HCT116 (cell line): ENCODE results near the gene RBM20. TPM values are rescaled to one million over a fixed set of nuclear protein-coding genes. Genes with fewer than 3 reads are reported as not detected.

ENCODE experiments used
- ATAC-seq: fragments of 200-7000 bp; cut with Tn5 transposase; 2 replicates; pipeline ENCODE4 v1.9.1; 2020; ENCODE audit warnings: mild to moderate bottlenecking, moderate library complexity
- BruUV-seq: library from RNA; stranded (reverse); fragments of 400-500 nt; replicated peaks from 2 replicates; lab custom pipeline; 2021; lab: Mats Ljungman, UMichigan
- CTCF ChIA-PET: fragments of 300-600 bp; sonication (Branson Sonifier 250); formaldehyde crosslinking; loops from one replicate; lab custom pipeline; 2021; ENCODE audit warnings: antibody characterized with exemption; lab: Charles Lee
- POLR2A ChIA-PET: fragments of 300-600, 350-600 bp; sonication (Branson Sonifier 250); formaldehyde crosslinking; loops from one replicate; lab custom pipeline; 2021; ENCODE audit warnings: antibody characterized with exemption; lab: Charles Lee
- RAD21 ChIA-PET, 2 experiments: fragments of 300-600 bp; sonication (Branson Sonifier 250); formaldehyde crosslinking; loops; one replicate each; lab custom pipeline; 2023; ENCODE audit warnings: low total read pairs in 2 of 2; ENCODE audit not compliant: uncharacterized antibody in 2 of 2, unreplicated experiment in 2 of 2, low non-redundant PET in 1 of 2; lab: Charles Lee
- DNase-seq: peaks from one replicate; pipeline ENCODE4 v3.0.0-alpha.2; 2010; ENCODE audit warnings: low read depth, low spot score
- H2AFZ ChIP-seq: fragments of 200-600 bp; shearing (Covaris generic), sonication (generic); 2 replicates; pipeline ENCODE4 v1.6.1; 2017; ENCODE audit warnings: low read depth, mixed run types, mixed read lengths, antibody characterized with exemption, low read length; ENCODE audit not compliant: poor library complexity, severe bottlenecking
- H3K27ac ChIP-seq: 2 replicates; pipeline ENCODE4 v1.5.1; 2012; ENCODE audit warnings: low read depth, low read length
- H3K27me3 ChIP-seq: fragments of 200-600 bp; sonication (generic); 2 replicates; pipeline ENCODE4 v1.6.1; 2016; ENCODE audit warnings: mixed run types, low read length, mixed read lengths; ENCODE audit not compliant: insufficient read depth
- H3K36me3 ChIP-seq, 2 experiments: fragments of 200-500 bp in 1 of 2; fragments of 200-600 bp in 1 of 2; sonication (Bioruptor generic) in 1 of 2; sonication (generic) in 1 of 2; 2 replicates each; pipeline versions ENCODE4 v1.5.1 to v1.6.1; 2014 to 2016; ENCODE audit warnings: low read length in 2 of 2, inconsistent platforms in 1 of 2, mixed read lengths in 1 of 2, mixed run types in 1 of 2; ENCODE audit not compliant: insufficient read depth in 2 of 2, control insufficient read depth in 1 of 2
- H3K4me1 ChIP-seq, 2 experiments: fragments of 200-600 bp in 1 of 2; sonication (generic) in 1 of 2; 2 replicates each; pipeline versions ENCODE4 v1.5.1 to v1.6.1; 2012 to 2017; ENCODE audit warnings: low read length in 2 of 2, inconsistent platforms in 1 of 2, mild to moderate bottlenecking in 1 of 2, mixed read lengths in 1 of 2, mixed run types in 1 of 2, moderate library complexity in 1 of 2; ENCODE audit not compliant: insufficient read depth in 2 of 2, control insufficient read depth in 1 of 2
- H3K4me2 ChIP-seq: fragments of 200-600 bp; sonication (generic); 2 replicates; pipeline ENCODE4 v1.6.1; 2017; ENCODE audit warnings: mixed run types, low read length, mixed read lengths
- H3K4me3 ChIP-seq, 2 experiments: fragments of 200-600 bp in 1 of 2; sonication (generic) in 1 of 2; replicated peaks in 1 of 2; 2 replicates each; pipeline ENCODE4 v1.5.1; 2011 to 2016; ENCODE audit warnings: low read length in 2 of 2, control low read depth in 1 of 2, low read depth in 1 of 2, mild to moderate bottlenecking in 1 of 2, mixed read lengths in 1 of 2, mixed run types in 1 of 2
- H3K79me2 ChIP-seq: fragments of 200-600 bp; sonication (generic); 2 replicates; pipeline ENCODE4 v1.6.1; 2017; ENCODE audit warnings: mild to moderate bottlenecking, mixed run types, low read length, moderate library complexity, mixed read lengths; ENCODE audit not compliant: insufficient read depth
- H3K9ac ChIP-seq: fragments of 200-600 bp; sonication (generic); 2 replicates; pipeline ENCODE4 v1.6.1; 2016; ENCODE audit warnings: low read length, mixed read lengths
- H3K9me2 ChIP-seq: fragments of 200-600 bp; sonication (generic), shearing (Covaris generic); 2 replicates; pipeline ENCODE4 v1.6.1; 2017; ENCODE audit warnings: mixed run types, mild to moderate bottlenecking, moderate library complexity; ENCODE audit not compliant: insufficient read depth
- H3K9me3 ChIP-seq, 2 experiments: fragments of 200-500 bp in 1 of 2; fragments of 200-600 bp in 1 of 2; sonication (Bioruptor generic) in 1 of 2; sonication (generic) in 1 of 2; 2 replicates each; pipeline ENCODE4 v1.6.1; 2014 to 2017; ENCODE audit warnings: low read length in 2 of 2, mixed read lengths in 2 of 2, inconsistent platforms in 1 of 2, low read depth in 1 of 2, mild to moderate bottlenecking in 1 of 2, mixed run types in 1 of 2, moderate library complexity in 1 of 2; ENCODE audit not compliant: control insufficient read depth in 1 of 2, insufficient read depth in 1 of 2
- H4K20me1 ChIP-seq: fragments of 200-600 bp; sonication (generic), shearing (Covaris generic); 2 replicates; pipeline ENCODE4 v1.6.1; 2017; ENCODE audit warnings: mixed run types, mild to moderate bottlenecking, moderate library complexity; ENCODE audit not compliant: insufficient read depth
- CEBPB ChIP-seq: IDR thresholded peaks from 2 replicates; pipeline ENCODE4 v1.6.1; 2012; ENCODE audit warnings: low read depth
- ELF1 ChIP-seq: IDR thresholded peaks from 2 replicates; pipeline ENCODE4 v1.6.1; 2012; ENCODE audit warnings: low read depth, borderline replicate concordance
- EZH2phosphoT487 ChIP-seq: fragments of 200-600 bp; IDR thresholded peaks from 2 replicates; pipeline ENCODE4 v1.6.1; 2018; ENCODE audit warnings: antibody characterized with exemption, borderline replicate concordance
- FOSL1 ChIP-seq: IDR thresholded peaks from 2 replicates; pipeline ENCODE4 v1.6.1; 2012; ENCODE audit warnings: low read depth
- RAD21 ChIP-seq: IDR thresholded peaks from 2 replicates; pipeline ENCODE4 v1.6.1; 2012; ENCODE audit warnings: low read depth, mild to moderate bottlenecking
- SIN3A ChIP-seq: IDR thresholded peaks from 2 replicates; pipeline ENCODE4 v1.6.1; 2012; ENCODE audit warnings: low read depth
- SP1 ChIP-seq: IDR thresholded peaks from 2 replicates; pipeline ENCODE4 v1.6.1; 2012; ENCODE audit warnings: low read depth
- SRF ChIP-seq: IDR thresholded peaks from 2 replicates; pipeline ENCODE4 v1.6.1; 2012; ENCODE audit warnings: low read depth
- TCF7L2 ChIP-seq: IDR thresholded peaks from 2 replicates; pipeline ENCODE4 v1.7.0; 2011; ENCODE audit warnings: borderline replicate concordance, inconsistent platforms; ENCODE audit not compliant: insufficient read depth, insufficient read length; ENCODE audit errors: extremely low read depth
- ZNF274 ChIP-seq: fragments of 200-500 bp; sonication (Bioruptor generic); IDR thresholded peaks from 2 replicates; pipeline ENCODE4 v1.6.1; 2014; ENCODE audit warnings: mild to moderate bottlenecking, low read depth, low read length, inconsistent platforms
- intact Hi-C: fragments of 100-400 bp; cut with micrococcal nuclease; formaldehyde crosslinking; loops from 2 replicates; pipeline ENCODE4 v1.10.0; 2022
- total RNA-seq: library from RNA; stranded (reverse); gene quantifications from one replicate; pipeline ENCODE4 v1.2.1, GENCODE V29; 2021; ENCODE audit not compliant: unreplicated experiment
- TF ChIP-seq, protein P1 (sequence below), 3 experiments: fragments of 200-600 bp in 1 of 3; sonication (generic) in 1 of 3; IDR thresholded peaks in 2 of 3; conservative IDR thresholded peaks in 1 of 3; 2 replicates each; pipeline ENCODE4 v1.5.1; 2012 to 2017; ENCODE audit warnings: low read depth in 2 of 3, low read length in 2 of 3, antibody characterized with exemption in 1 of 3, borderline replicate concordance in 1 of 3, control low read depth in 1 of 3, mild to moderate bottlenecking in 1 of 3, mixed read lengths in 1 of 3, mixed run types in 1 of 3, moderate library complexity in 1 of 3; ENCODE audit not compliant: insufficient read depth in 1 of 3
- TF ChIP-seq, protein P2 (sequence below): IDR thresholded peaks from 2 replicates; pipeline ENCODE4 v1.6.1; 2012
- TF ChIP-seq, protein P3 (sequence below): IDR thresholded peaks from 2 replicates; pipeline ENCODE4 v1.6.1; 2012; ENCODE audit warnings: low read depth

The RBM20 gene
- total RNA-seq, 1 experiment from 2014 or later: 2.0 TPM

DNA sequence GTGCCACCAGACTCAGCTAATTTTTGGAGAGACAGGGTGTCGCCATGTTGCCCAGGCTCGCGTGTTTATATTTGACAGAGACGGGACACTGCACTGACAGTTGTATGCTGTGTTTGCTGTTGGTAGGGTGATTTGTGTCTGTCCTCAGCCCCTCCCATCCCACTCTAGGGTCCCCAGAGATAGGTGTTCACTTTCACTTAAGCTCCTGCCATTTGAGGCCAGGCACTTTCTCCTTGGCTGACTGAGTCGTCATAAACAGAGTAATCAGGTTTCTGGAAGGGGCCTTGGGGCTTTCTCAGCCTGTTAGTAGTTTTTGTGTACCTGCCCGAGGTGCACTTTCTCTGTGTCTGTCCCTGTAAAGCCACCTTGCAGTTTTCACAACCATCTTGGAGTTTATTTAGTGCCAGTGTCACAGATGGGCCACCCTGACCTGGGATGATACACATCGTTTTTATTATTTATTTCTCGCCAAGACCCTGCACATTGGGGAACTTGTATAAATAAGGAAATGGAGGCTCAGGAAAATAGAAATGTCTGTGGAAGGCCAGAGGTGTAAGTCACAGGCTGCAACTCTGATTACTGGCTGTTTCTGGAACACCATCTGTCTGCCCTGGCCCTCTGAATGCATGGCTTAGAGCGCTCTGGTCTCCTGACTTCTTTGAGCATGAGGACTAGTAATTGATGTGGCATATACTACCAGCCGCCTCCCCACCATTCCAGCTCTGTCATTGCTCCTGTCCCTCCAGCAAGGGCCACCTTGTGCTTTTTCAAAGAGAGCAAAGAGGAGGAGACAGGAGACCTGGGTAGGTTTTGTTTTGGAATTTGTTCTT lies 145.7 kb downstream of the RBM20 start:
- POLR2A ChIA-PET: no interaction called here
- Histone ChIP-seq H3K27ac (no peak overlapping the region), H3K36me3 (no peaks in the 10 kb centered on the region), H3K9ac (no peak overlapping the region), H3K4me2 (no peak overlapping the region), H2AFZ (no peak overlapping the region), H3K9me2 (no peaks in the 10 kb centered on the region), H3K4me3 (no peak overlapping the region)
- no peak for DNase-seq
- intact Hi-C loops: no loop called here
- RAD21 ChIA-PET: no interaction called here
- TF ChIP-seq ELF1: no peak
- no peak for TF ChIP-seq SIN3A
- no peak for TF ChIP-seq TCF7L2
- no peak for TF ChIP-seq FOSL1
- TF ChIP-seq ZNF274: no peak
- TF ChIP-seq EZH2phosphoT487: no peak
- TF ChIP-seq, protein P1, sequence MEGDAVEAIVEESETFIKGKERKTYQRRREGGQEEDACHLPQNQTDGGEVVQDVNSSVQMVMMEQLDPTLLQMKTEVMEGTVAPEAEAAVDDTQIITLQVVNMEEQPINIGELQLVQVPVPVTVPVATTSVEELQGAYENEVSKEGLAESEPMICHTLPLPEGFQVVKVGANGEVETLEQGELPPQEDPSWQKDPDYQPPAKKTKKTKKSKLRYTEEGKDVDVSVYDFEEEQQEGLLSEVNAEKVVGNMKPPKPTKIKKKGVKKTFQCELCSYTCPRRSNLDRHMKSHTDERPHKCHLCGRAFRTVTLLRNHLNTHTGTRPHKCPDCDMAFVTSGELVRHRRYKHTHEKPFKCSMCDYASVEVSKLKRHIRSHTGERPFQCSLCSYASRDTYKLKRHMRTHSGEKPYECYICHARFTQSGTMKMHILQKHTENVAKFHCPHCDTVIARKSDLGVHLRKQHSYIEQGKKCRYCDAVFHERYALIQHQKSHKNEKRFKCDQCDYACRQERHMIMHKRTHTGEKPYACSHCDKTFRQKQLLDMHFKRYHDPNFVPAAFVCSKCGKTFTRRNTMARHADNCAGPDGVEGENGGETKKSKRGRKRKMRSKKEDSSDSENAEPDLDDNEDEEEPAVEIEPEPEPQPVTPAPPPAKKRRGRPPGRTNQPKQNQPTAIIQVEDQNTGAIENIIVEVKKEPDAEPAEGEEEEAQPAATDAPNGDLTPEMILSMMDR (IDR thresholded peaks at IDR 0.05 in 2 of 3, conservative IDR thresholded peaks at IDR 0.05 in 1 of 3; ENCODE audit: borderline replicate concordance in 1 of 3, insufficient read depth in 1 of 3, low read depth in 2 of 3, low read length in 2 of 3): no peak
- TF ChIP-seq, protein P2, sequence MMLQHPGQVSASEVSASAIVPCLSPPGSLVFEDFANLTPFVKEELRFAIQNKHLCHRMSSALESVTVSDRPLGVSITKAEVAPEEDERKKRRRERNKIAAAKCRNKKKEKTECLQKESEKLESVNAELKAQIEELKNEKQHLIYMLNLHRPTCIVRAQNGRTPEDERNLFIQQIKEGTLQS: no peak
- TF ChIP-seq CEBPB: no peak
- TF ChIP-seq, protein P3, sequence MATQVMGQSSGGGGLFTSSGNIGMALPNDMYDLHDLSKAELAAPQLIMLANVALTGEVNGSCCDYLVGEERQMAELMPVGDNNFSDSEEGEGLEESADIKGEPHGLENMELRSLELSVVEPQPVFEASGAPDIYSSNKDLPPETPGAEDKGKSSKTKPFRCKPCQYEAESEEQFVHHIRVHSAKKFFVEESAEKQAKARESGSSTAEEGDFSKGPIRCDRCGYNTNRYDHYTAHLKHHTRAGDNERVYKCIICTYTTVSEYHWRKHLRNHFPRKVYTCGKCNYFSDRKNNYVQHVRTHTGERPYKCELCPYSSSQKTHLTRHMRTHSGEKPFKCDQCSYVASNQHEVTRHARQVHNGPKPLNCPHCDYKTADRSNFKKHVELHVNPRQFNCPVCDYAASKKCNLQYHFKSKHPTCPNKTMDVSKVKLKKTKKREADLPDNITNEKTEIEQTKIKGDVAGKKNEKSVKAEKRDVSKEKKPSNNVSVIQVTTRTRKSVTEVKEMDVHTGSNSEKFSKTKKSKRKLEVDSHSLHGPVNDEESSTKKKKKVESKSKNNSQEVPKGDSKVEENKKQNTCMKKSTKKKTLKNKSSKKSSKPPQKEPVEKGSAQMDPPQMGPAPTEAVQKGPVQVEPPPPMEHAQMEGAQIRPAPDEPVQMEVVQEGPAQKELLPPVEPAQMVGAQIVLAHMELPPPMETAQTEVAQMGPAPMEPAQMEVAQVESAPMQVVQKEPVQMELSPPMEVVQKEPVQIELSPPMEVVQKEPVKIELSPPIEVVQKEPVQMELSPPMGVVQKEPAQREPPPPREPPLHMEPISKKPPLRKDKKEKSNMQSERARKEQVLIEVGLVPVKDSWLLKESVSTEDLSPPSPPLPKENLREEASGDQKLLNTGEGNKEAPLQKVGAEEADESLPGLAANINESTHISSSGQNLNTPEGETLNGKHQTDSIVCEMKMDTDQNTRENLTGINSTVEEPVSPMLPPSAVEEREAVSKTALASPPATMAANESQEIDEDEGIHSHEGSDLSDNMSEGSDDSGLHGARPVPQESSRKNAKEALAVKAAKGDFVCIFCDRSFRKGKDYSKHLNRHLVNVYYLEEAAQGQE: no peak
- TF ChIP-seq SRF: no peak
- TF ChIP-seq RAD21: no peak
- TF ChIP-seq SP1: no peak
- TF ChIP-seq, all 23 proteins: peak for 0
- Histone ChIP-seq H3K9me3 (no peaks in the 10 kb centered on the region), H3K4me1 (no peaks in the 10 kb centered on the region), H3K79me2 (no peaks in the 10 kb centered on the region), H3K27me3 (no peaks in the 10 kb centered on the region), H4K20me1 (no peaks in the 10 kb centered on the region)
- no peak for ATAC-seq
- BruUV-seq: no TSS peak
- CTCF ChIA-PET: no interaction called here
